Activated CD4-positive, CD25-positive, alpha-beta regulatory T cell treated with anti-CD3 and anti-CD28 coated beads, Interleukin-2, amount 50 U/mL, for 72 hours (primary cell): ENCODE data around the gene GREM2.

Source experiments
- DNase-seq: peaks from one replicate; pipeline ENCODE4 v3.0.0; 2021

GREM2 gene

DNA sequence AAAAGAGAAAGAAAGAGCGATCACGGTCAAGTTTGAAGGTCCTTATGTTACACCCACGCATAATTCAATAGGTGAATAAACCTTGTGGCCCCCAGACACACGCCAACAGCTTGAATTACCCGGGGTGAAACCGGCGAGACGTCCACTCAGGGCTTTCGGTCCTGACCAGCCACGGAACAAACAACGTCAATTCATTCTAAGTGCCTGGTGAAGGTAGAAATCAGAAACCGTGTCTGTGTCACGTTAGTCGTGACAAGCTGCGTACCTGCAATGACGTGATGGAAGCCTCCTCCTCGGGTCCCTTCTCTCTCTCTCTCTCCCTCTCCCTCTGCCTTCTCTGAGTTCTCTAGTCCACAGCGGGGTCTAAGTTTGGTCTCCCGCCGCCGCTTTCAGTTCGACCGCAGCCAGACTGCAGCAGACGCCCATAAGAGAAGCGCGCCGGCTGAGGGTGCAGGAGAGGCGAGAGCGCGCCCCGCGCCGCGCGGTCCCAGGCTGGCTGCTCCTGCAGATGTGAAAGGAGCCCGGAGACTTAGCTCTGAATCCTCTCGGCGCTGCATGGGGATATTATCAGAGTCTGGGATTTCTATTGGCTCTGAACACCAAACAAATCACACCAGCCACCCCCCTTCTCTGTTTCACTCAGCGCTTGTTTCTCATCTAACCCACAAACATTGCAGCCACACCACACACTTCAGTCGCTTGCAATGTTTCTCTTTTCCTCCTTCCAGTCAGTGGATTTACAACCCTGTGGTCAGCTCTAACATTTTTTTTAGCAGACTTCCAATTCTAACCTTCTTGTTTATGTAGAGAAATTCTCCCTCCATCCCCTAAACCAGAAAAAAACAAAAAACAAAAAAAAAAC lies at the start of gene GREM2:
Gene GREM2 (minus strand): TSS at position 537 of the 862 bp plus-strand sequence. CDS start 118,680 bp downstream, outside the sequence.
- DNase-seq = no peak

DNA sequence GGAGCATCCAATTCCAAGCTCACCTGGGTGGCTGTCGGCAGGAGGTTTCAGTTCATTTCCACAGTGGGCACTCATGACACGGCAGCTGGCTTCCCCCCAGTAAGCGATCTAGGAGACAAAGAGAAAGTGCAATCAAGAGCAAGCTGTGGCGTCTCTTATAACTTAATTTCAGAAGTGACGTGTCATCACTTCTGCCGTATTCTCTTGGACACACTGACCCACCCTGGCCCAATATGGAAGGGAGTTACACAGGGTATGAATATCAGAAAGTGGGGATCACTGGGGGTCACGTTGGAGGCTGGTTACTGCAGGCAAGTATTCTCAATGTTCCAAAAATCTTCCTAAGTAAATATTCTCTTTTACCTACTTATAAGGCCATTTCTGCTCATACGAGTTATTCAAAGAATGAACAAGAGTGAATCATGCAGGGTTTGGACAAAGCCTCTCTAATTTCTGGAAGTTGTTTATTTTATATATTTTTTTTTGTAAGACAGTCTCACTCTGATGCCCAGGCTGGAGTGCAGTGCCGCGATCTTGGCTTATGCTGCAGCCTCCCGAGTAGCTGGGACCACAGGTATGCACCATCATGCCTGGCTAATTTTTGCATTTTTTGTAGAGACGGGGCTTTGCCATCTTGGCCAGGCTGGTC lies 46.5 kb upstream of the GREM2 start:
- no peak for DNase-seq

DNA sequence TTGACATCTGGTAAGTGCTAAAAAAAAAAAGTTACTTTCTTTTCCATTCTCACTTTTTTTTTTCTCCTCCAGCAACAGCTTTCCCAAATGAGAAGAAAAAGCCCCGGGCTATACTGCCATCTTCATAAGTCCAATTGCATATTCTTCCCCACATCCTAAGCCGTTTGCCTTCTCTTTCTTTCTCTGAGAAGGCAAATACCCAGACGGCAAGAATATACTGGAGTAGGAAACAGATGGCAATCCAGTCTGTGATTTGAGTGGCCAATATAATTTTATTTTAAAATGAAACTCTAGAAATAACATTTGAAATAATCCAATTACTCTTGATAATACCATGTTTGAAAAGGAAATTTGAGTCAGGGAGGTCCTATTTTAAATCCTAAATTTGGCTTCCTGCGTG lies 44.6 kb upstream of the GREM2 start:
- no peak for DNase-seq

DNA sequence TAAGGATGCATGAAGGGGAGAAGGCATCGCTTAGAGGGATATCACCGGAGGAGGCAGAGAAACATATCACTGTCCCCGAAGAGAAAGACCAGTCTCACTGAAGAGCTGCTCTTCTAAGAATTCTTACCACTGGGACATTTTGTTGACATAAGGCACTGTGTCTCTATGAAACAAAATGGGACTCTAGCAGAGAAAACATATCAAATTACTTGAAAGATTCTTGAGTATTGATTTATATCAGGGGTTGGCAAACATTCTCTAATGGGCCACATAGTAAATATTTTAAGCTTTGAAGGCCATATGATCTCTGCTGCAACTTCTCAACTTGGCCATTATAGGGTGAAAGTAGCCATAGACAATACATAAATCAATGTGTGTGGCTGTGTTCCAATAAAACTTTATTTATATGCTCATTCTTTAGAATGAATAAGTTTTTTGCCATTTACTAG lies 41.0 kb upstream of the GREM2 start:
- DNase-seq = no peak

DNA sequence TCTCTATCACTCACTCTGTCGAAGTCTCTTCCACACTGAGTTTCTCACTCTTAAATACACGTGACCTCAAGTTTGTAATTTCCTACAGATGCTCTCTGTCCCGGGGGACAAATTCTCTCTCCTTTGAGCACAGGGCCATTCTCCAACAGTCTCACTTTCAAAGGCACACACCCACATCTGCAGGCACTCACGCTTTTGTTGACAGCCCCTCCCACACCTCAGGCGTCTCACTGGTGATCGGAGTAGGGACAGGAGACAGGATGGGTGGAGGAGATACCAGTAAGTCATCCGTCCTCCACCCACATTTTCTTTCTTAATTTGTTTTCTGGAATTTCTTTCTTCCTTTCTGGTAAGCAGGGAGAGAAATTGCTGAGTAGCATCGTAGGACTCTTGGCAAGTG lies 40.6 kb upstream of the GREM2 start:
- no peak for DNase-seq

DNA sequence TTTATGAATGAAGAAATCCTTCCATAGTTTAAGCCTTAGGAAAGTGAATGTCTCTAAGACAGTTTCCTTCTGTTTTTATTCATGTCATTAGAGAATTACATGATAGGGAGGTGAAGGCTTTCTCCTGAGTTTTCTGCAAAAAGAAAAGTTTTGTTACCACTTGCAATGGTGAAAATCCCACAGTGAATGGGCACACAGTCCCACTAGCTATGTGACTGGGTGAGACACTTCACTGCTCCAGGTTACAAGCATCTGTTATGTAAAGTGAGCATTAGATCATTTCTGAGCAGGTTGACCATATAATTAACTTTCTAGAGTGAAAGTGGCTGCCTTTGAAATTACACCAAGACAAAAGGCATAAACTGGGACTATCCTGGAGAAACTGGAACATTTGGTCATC lies 38.9 kb upstream of the GREM2 start:
- no peak for DNase-seq

DNA sequence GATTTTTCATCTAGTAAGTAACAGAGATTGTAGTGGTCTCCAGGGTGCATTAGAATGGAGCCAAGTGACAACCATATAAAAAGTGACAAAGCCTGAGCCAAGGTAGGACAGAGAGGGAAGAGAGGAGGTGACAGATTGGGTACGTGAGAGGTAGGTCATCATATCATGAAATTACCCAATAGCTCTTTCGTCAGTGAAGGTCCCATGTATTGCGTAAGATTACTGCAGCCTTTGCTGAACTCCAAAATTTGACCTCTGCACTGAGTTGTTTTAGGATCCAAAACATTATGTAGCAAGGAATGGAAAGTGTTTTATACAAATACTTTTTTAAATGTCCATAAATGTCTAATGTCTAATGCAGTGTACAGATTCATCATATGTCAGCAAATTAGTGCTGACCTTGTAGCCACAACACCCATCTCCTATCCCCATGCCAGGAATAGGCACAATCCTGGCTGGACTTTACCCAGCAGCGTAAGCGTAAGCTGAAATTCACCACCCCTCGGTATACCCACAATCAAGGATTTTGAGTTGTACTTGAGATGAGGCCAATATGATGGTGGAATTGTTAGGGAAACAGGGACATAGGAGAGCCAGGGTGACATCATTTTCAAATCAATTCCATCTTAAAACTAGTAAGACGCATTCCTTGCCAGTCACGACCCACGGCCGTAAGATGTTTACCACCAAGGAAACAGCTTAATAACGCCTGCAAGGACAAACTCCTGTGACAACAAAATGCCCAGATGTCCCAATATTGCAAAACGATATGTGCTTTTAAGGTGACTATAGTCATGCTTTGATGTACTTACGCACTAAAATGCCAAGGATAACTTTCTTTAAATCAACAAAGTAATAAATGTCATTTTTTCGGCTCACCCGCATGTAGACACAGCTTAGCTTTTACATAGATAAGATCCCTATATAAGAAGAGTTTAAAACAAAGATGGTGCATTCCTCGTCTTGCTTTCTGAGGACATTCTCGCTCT lies 38.1 kb upstream of the GREM2 start:
- no peak for DNase-seq

DNA sequence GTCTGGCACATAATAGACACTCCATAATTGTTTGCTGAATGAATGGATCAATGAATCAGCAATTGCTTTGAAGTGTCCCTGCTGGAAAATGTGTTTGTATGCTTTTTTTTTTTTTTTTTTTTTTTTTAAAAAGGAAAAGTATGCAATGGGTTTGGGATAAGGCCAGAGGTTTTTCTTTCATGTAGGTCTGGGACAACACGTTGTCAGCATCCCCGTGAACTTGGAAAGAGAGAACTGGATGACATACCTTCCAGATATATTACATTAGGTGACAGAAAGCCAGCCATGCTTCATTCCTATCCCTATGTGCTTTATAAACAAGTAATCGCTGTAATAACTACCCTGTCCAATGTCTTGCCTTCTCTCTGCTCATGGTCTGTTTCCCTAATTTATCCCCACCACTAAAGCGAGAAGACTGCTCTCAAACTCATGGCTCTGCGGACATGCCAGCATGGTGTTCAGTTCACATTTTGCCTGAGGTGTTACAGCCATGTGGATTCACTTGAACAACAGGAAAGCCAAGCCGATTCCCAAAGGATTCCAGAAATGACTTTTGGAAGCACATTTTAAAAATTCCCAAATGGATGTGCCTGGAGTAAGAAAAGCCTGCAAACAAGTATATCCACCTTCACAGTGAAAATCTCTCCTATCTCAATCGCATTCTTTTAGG lies 34.8 kb upstream of the GREM2 start:
- DNase-seq = no peak

DNA sequence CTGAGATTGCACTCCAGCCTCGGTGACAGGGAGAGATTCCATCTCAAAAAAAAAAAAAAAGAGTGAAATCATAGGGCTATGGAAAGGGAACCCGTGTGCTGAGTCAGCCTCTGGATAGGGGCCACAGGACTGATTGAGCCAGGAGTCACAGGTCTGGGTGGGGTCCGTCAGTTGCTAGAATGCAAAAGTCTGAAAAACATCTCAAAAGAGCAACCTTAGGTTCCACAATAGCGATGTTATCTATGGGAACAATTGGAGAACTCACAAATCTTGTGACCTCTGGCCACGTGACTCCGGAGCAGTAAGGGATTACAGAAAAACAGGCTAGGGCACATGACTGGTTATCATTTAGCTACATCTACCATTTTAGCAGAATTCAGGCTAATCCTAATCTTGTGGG lies 32.8 kb upstream of the GREM2 start:
- DNase-seq = no peak

DNA sequence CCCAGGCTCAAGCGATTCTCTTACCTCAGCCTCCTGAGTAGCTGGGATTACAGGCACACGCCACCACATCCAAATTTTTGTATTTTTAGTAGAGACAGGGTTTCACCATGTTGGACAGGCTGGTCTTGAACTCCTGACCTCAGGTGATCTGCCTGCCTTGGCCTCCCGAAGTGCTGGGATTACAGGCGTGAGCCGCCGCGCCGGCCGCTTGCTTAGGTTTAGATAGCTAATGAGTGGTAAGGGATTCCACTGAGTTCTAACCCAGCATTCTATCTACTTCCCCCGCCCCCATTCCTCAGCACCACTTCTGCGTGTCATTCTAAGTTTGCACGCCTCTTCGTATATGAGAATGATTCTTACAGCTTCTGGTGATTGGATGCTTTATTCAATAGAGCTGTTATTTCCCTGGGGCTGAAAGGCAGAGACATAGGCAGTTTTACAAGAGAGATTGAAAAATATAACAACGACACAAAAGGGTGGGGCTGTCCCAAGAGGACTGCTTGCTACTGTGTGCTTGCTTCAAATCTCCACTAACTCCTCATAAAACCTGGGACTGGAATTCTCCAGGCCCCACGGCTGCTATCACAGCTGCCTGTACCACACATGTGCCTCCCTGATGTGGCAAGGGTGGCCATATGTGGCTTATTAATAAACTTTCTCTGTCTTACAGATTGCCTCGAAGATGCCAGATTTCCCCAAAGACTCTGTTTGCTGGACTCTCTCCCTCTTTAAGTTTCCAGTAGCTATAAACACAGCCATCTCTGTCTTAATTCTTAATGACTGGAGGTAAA lies 23.7 kb upstream of the GREM2 start:
- DNase-seq = no peak

DNA sequence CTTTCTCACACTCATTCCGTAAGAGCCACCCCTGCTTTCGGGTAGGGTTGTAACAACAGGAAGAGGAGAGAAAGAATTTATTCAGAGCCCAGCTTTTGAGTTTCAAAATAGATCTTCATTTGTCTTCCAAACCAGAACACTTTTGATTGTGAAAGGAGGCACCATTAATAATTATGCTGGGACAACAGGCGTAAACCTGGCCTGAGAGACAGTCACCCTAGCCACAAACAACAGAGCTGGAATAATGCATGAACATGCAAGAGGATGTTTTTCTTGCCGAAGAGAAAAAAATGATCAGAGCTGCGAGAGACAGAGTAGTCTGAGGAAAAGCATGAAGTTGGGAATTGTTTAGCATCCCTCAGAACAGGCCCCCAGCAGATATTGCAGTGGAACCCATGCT lies 18.5 kb upstream of the GREM2 start:
- DNase-seq = no peak

DNA sequence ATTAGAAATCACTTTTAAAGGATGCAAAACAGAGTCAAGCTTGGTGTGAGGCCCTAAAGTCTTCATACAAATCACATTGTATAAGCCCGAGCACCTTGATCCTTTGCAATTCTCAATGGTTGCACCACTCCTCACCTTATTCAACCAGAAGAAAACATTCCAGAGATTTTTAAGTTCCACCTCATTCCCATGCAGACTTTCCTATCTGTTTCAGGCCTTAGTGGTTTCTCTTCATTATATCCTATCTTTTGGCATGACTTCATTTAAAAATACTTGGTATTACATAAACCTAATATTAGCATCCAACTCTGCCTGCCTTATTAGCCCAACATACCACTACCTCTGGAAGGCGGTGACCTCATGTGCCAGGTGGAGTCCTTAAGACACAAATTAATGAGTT lies 9.3 kb upstream of the GREM2 start:
- DNase-seq = no peak

DNA sequence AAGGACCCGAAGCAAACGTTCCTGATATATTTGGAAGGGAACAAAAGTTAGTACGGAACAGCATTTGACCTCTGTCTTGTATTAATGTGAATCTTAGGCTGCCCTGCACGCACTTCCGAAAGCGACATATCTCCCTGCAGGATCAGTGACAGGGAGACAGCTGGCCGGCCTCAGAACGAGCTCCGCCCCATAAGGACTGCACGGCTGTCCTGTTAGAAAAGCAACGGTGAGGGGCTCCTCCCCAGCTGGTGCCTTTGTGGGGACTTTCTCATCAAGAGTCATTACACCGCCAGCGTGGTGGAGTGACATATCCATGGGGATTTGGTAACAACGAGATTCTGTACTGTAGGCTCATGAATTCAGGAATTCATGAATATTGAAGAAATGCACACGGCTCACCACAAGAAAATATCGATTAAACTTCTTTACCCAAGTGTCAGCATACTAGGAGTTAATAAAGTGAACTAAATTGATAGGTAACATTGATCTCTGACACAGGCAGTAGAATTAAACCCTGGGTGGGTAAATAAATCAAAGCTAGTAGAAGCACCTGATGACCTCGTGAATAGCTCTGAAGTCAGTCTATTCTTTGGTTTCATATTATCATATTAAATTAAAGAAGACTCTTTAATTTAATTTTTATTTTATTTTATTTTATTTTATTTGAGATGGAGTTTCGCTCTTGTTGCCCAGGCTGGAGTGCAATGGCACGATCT lies 8.1 kb upstream of the GREM2 start:
- no peak for DNase-seq

DNA sequence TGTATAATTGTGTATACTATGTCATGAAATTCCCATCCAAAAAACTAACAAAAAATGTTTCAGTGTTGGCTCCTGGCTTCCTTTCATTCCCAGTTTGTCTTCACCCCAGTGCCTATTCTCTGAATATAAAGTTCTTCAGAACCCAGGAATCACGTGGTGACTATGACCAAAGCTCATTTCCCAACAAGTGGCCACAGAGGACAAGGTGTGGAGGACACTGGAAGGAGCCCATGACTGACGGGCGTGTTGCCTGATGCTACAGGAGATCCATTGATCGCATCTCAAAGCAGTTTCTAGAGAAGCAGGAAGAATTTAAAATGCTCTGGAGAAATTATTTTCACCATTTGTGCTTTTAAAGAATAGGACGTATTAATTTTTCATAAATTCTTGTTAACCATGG lies 7.4 kb upstream of the GREM2 start:
- DNase-seq = no peak

DNA sequence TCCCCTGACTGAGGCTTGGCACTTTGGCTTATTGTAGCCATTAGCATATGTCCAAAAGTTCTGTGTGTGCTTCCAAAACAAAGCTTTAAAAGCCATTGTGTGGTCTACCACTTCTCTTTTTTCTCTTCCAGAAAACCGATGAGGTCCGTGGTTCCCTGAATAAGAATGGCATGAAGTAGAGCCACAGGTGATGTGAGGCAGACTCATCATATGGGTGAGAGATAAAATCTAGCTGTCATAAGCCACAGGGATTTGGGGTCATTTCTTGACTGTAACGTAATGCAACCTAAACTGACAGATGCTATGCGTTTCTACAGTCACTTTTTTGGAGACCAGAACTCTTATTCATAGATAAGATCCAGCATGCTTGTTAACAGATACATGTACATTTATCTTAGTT lies 7.0 kb upstream of the GREM2 start:
- no peak for DNase-seq

DNA sequence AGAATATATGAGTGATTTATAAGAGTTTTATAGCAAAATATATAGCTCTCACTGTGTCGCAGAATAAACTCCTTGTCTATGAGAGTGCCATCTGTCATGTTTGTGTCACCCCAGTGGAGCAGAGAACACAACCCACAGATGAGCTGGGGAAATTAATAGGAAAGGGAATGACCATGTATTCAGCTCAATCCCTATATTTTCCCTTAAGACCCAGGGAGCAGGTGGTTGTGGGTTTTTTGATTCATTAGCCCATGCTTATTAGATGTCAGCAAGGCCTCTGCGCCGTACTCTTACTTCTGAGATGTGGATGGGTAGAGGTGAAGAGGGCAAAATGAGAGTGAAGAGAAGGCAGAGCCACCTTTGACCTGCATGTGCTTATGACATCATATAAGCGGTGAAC lies 4.1 kb upstream of the GREM2 start:
- no peak for DNase-seq

DNA sequence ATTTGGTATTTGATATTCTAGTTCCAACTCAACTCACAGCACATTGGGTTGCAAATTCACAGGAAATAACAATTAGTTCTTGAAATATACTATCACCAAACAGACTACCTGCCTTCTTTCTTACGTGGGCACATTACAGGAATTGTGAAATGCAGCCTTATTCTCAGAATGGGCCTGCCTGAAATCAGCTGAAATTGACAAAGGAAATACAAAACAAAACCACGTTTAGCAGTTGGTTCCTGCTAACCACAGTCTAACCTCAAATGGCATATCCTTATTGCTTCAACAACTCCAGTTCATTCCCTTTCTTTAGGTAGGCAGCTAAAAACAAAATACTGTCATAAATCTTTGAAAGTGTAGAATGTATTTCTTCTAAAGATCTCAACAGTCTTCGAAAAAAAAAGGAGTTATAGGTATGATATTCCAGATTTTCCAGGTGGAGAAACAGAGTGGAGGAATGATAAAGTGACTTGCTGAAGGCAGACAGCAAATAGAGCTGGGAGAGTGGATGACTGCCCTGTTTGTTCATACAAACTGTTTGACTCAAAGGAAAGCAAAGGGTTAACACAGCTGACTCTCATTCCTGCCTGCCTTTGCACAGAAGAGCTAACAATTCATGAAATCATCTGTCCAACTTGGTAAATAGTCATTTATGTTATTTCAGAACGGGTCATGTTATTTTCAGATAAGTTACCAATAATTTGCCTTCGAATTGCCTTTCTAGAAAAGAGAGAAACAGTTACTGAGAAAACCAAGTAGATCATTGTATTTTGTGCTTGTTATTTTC lies 1.6 kb upstream of the GREM2 start:
- DNase-seq = no peak

DNA sequence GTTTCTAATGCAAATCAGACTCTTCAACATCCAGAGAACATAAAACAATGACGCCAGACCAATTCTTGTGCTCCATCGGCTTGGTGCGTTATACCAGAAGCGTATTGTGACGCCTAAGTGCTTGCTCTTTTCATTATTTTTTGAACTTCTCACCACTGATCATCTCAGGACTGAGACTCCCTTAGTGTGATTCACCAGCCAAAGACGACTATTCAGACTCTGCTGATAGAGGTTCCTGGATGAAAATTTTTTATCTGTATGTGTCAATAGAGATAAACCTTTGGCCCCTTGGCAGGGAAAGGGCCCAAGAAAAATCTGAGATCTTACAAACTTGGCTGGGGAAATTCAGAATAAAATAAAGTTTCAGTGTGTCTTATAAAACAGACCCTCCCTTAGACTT lies 856 bp upstream of the GREM2 start:
- no peak for DNase-seq

DNA sequence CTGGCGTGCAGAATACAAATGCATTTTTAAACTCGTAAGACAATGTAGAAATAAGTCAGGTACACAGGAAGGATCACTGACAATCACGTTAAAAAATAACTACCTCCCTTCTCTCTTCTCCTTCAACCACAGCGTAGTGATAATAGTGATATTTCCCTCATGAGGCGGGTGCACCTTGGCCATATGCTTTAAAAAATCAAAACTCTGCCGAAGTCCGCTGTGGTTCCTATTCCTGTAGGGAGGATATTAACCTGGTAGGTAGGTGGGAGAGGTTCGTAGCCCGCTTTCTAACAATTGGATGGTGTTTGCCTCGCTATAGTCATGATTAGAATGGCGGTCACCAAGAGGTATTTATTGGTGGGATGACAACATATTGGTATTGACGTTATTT lies 732 bp downstream of the GREM2 start:
- no peak for DNase-seq

DNA sequence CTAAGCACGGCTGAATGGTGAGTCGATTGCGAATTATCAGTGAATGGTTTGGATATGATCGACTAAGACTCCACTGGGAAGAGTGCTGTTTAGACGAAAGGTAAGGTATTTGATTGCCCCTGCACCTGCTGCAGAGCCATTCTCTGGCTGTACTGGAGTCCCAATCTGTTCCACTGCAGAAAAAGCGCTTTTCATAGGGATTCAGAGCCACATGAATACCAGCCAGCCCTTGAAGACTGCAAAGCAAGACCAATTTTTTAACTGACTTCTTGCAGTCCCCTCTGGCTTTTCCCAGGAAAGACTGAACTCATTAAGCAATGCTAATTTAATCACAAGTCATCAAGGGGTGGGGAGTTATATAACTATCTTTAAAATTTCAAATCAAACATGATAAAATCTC lies 1.3 kb downstream of the GREM2 start:
- no peak for DNase-seq
